Trophoblast cell (in vitro differentiated cells and primary cell): Measurements from ENCODE around the gene UBL4B.

Experiments
- DNase-seq, 2 donors: peaks; one replicate each; pipeline ENCODE4 v3.0.0-alpha.2; 2016
- H2AFZ ChIP-seq: 2 replicates; pipeline ENCODE4 v1.6.1; 2013; ENCODE audit warnings: low read length, moderate library complexity, mild to moderate bottlenecking; ENCODE audit not compliant: insufficient read depth, poor library complexity
- H2AK5ac ChIP-seq: 2 replicates; pipeline ENCODE4 v1.6.1; 2013; ENCODE audit warnings: mild to moderate bottlenecking, low read length
- H2BK120ac ChIP-seq: 2 replicates; pipeline ENCODE4 v1.6.1; 2013; ENCODE audit warnings: low read length, mild to moderate bottlenecking, moderate library complexity; ENCODE audit not compliant: insufficient read depth, poor library complexity
- H2BK12ac ChIP-seq: 2 replicates; pipeline ENCODE4 v1.6.1; 2013; ENCODE audit warnings: mild to moderate bottlenecking, low read length, moderate library complexity
- H2BK5ac ChIP-seq: 2 replicates; pipeline ENCODE4 v1.6.1; 2013; ENCODE audit warnings: low read length, low read depth, moderate library complexity, mild to moderate bottlenecking; ENCODE audit not compliant: poor library complexity
- H3K14ac ChIP-seq: 2 replicates; pipeline ENCODE4 v1.6.1; 2013; ENCODE audit warnings: mild to moderate bottlenecking, low read length
- H3K18ac ChIP-seq: 2 replicates; pipeline ENCODE4 v1.6.1; 2013; ENCODE audit warnings: mild to moderate bottlenecking, low read length
- H3K23ac ChIP-seq: 2 replicates; pipeline ENCODE4 v1.6.1; 2013; ENCODE audit warnings: low read length
- H3K27ac ChIP-seq: 2 replicates; pipeline ENCODE4 v1.5.1; 2013; ENCODE audit warnings: low read depth, mild to moderate bottlenecking, inconsistent platforms, low read length, moderate library complexity
- H3K27me3 ChIP-seq: 2 replicates; pipeline ENCODE4 v1.6.1; 2013; ENCODE audit warnings: inconsistent platforms, mild to moderate bottlenecking, low read length, moderate library complexity; ENCODE audit not compliant: insufficient read depth
- H3K36me3 ChIP-seq, 2 experiments: 1 replicate in 1 of 2; 2 replicates in 1 of 2; pipeline ENCODE4 v1.6.1; 2013; ENCODE audit warnings: low read length in 2 of 2, mild to moderate bottlenecking in 2 of 2, moderate library complexity in 1 of 2; ENCODE audit not compliant: insufficient read depth in 2 of 2, control insufficient read depth in 1 of 2
- H3K4ac ChIP-seq: 2 replicates; pipeline ENCODE4 v1.6.1; 2013; ENCODE audit warnings: low read depth, mild to moderate bottlenecking, low read length, moderate library complexity
- H3K4me1 ChIP-seq, 2 experiments: 1 replicate in 1 of 2; 2 replicates in 1 of 2; pipeline ENCODE4 v1.6.1; 2013; ENCODE audit warnings: low read length in 2 of 2, mild to moderate bottlenecking in 2 of 2, moderate library complexity in 1 of 2; ENCODE audit not compliant: insufficient read depth in 2 of 2, control insufficient read depth in 1 of 2
- H3K4me2 ChIP-seq: 2 replicates; pipeline ENCODE4 v1.6.1; 2013; ENCODE audit warnings: inconsistent platforms, mild to moderate bottlenecking, low read length, moderate library complexity
- H3K4me3 ChIP-seq: 2 replicates; pipeline ENCODE4 v1.5.1; 2013; ENCODE audit warnings: mild to moderate bottlenecking, low read depth, low read length, inconsistent platforms
- H3K79me1 ChIP-seq: one replicate; pipeline ENCODE4 v1.6.1; 2013; ENCODE audit warnings: low read length
- H3K79me2 ChIP-seq: 2 replicates; pipeline ENCODE4 v1.6.1; 2013; ENCODE audit warnings: low read length, mild to moderate bottlenecking; ENCODE audit not compliant: control insufficient read depth, insufficient read depth, poor library complexity
- H3K9ac ChIP-seq: 2 replicates; pipeline ENCODE4 v1.6.1; 2013; ENCODE audit warnings: mild to moderate bottlenecking, low read length
- H3K9me3 ChIP-seq: 2 replicates; pipeline ENCODE4 v1.6.1; 2013; ENCODE audit warnings: low read depth, mild to moderate bottlenecking, control low read depth, inconsistent platforms, low read length; ENCODE audit not compliant: insufficient read depth
- H4K12ac ChIP-seq: 2 replicates; pipeline ENCODE4 v1.6.1; 2013; ENCODE audit warnings: low read depth, mild to moderate bottlenecking, low read length, moderate library complexity
- H4K8ac ChIP-seq: 2 replicates; pipeline ENCODE4 v1.6.1; 2013; ENCODE audit warnings: low read depth, mild to moderate bottlenecking, low read length, moderate library complexity
- H4K91ac ChIP-seq: one replicate; pipeline ENCODE4 v1.6.1; 2013; ENCODE audit warnings: low read depth, mild to moderate bottlenecking, low read length, moderate library complexity
- WGBS: extraction: QIAGEN DNeasy Blood & Tissue Kit; methylation state at CpG from one replicate; pipeline ENCODE4 v1.1.7; 2013; ENCODE audit warnings: missing lambda C conversion rate; ENCODE audit not compliant: insufficient read length, insufficient coverage; ENCODE audit errors: extremely low coverage; 5-methylcytosine and 5-hydroxymethylcytosine counted together

UBL4B gene

GRCh38 chr1:110158261-110158660 lies 46.0 kb downstream of the UBL4B start:
- Histone ChIP-seq H3K18ac (no peak overlapping the region), H4K91ac (no peak overlapping the region), H3K4me3 (no peak overlapping the region), H3K4me1 (no peaks in the 10 kb centered on the region), H3K9ac (no peak overlapping the region), H3K79me2 (no peaks in the 10 kb centered on the region), H2BK5ac (no peak overlapping the region), H2BK12ac (no peak overlapping the region), H2BK120ac (no peak overlapping the region), H3K27ac (no peak overlapping the region), H4K12ac (no peak overlapping the region), H3K14ac (no peak overlapping the region), H3K27me3 (no peaks in the 10 kb centered on the region), H3K36me3 (no peaks in the 10 kb centered on the region), H3K9me3 (peaks cover 7% of the 10 kb centered on the region), H3K4me2 (no peak overlapping the region), H3K23ac (no peak overlapping the region), H2AFZ (no peak overlapping the region), H3K79me1 (no peaks in the 10 kb centered on the region), H4K8ac (no peak overlapping the region), H3K4ac (no peak overlapping the region), H2AK5ac (no peak overlapping the region)
- no CpG with 5 or more reads among the region's 5 CpGs for WGBS
- no peak for DNase-seq

DNA sequence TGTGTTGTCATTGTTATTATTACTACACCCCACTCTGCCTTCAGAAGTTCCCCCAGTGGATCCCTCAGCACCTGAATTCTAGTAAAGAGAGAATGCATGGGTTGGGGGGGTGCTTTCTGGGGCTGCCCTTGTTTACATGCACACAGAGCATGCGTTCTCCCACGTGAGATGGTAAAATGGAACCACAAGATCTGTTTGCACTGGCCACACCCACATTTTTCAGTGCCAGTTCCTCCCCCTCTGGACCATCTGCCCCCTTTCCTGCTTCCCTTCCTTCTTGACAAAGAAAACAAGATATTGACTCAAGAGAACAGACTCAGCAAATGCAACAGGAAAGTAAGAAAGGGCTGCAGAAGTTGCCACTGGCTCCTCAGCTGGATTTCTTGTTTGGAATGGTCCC lies 46.9 kb downstream of the UBL4B start:
- WGBS, result no CpG with 5 or more reads among the region's 2 CpGs
- no peaks in the 10 kb centered on the region for H3K36me3 ChIP-seq

DNA sequence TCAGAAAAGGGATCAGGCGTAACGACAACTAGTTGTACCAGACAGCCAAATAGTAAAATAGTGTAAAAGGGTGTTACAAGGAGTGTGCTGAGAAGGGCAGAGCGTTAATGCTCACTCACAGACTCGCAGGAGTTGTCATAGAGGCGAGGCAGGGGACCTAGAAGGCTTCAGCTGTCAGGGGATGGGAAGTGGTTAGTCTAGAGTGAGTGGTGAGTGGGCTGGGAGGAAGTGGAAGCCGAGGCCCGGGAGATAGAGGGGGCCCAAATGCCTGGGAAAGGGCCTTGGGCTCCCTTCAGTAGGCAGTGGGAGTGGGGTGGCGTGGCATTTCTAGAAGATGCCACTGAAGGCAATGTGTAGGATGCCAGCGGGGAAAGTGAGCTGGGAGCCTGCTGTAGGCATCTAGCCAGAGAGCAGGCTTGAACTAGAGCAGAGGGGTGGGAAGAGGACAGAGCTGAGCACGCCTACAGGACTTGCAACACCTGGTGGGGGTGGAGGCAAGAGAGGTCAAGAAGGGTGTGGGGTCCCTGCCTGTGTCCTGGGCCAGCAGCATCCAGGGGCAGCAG lies 48.4 kb downstream of the UBL4B start:
- Histone ChIP-seq H4K8ac (no peak overlapping the region), H3K4me3 (no peak overlapping the region), H2AK5ac (no peak overlapping the region), H3K27ac (no peak overlapping the region), H3K14ac (no peak overlapping the region), H2AFZ (no peak overlapping the region), H3K79me2 (no peaks in the 10 kb centered on the region), H3K4me2 (no peak overlapping the region), H2BK5ac (no peak overlapping the region), H3K79me1 (no peaks in the 10 kb centered on the region), H3K9me3 (peaks cover 6% of the 10 kb centered on the region), H3K4ac (no peak overlapping the region), H3K23ac (no peak overlapping the region), H2BK12ac (no peak overlapping the region), H3K4me1 (peaks cover 0 to 5% of the 10 kb centered on the region in 2 experiments), H4K12ac (no peak overlapping the region), H3K27me3 (no peaks in the 10 kb centered on the region), H3K18ac (no peak overlapping the region), H4K91ac (no peak overlapping the region), H2BK120ac (no peak overlapping the region), H3K36me3 (no peaks in the 10 kb centered on the region), H3K9ac (no peak overlapping the region)
- DNase-seq, result no peak
- no CpG with 5 or more reads among the region's 10 CpGs for WGBS

More for the DNA sequence above, 46.9 kb downstream of the UBL4B start:
- no peak overlapping the region for H2BK12ac ChIP-seq
- no peaks in the 10 kb centered on the region for H3K27me3 ChIP-seq
- no peak overlapping the region for H3K18ac ChIP-seq
- peaks cover 0 to 5% of the 10 kb centered on the region in 2 experiments for H3K4me1 ChIP-seq
- H4K91ac ChIP-seq, result no peak overlapping the region
- no peak overlapping the region for H3K23ac ChIP-seq
- no peak overlapping the region for H2BK5ac ChIP-seq
- H2BK120ac ChIP-seq, result no peak overlapping the region
- H3K9me3 ChIP-seq, result peaks cover 7% of the 10 kb centered on the region
- H3K14ac ChIP-seq, result no peak overlapping the region
- DNase-seq, result no peak
- H3K4me3 ChIP-seq, result no peak overlapping the region
- no peak overlapping the region for H3K4ac ChIP-seq
- no peak overlapping the region for H3K9ac ChIP-seq
- no peaks in the 10 kb centered on the region for H3K79me2 ChIP-seq
- H3K4me2 ChIP-seq, result no peak overlapping the region
- no peak overlapping the region for H2AFZ ChIP-seq
- no peak overlapping the region for H3K27ac ChIP-seq
- H3K79me1 ChIP-seq, result no peaks in the 10 kb centered on the region
- H4K12ac ChIP-seq, result no peak overlapping the region
- H4K8ac ChIP-seq, result no peak overlapping the region
- H2AK5ac ChIP-seq, result no peak overlapping the region

- Histone ChIP-seq H3K27me3 (no peaks in the 10 kb centered on the region), H2BK120ac (no peak overlapping the region), H3K9ac (no peak overlapping the region), H4K91ac (no peak overlapping the region), H4K8ac (no peak overlapping the region), H2AK5ac (no peak overlapping the region), H3K18ac (no peak overlapping the region), H3K36me3 (no peaks in the 10 kb centered on the region), H2BK5ac (no peak overlapping the region), H3K4me3 (no peak overlapping the region), H3K79me1 (no peaks in the 10 kb centered on the region), H3K79me2 (no peaks in the 10 kb centered on the region), H3K4me1 (peaks cover 0 to 5% of the 10 kb centered on the region in 2 experiments), H2BK12ac (no peak overlapping the region), H4K12ac (no peak overlapping the region), H3K4me2 (no peak overlapping the region), H3K14ac (no peak overlapping the region), H3K27ac (no peak overlapping the region), H3K4ac (no peak overlapping the region), H3K23ac (no peak overlapping the region), H3K9me3 (peaks cover 6% of the 10 kb centered on the region), H2AFZ (no peak overlapping the region)
- no CpG with 5 or more reads among the region's 3 CpGs for WGBS
- DNase-seq, result no peak
These were observed 48.9 kb downstream of the UBL4B start for GRCh38 chr1:110161165-110161564.
